Testis (tissue), 2 donors: ENCODE measurements around the gene TNXB.

Experiments
- CTCF ChIP-seq, 3 experiments: fragments of 450-650 bp in 2 of 3; fragments of 200-600 bp in 1 of 3; sonication (generic) in 1 of 3; IDR thresholded peaks; one replicate each; pipeline ENCODE4 v1.5.1; 2016 to 2019; ENCODE audit warnings: antibody characterized with exemption in 3 of 3, mild to moderate bottlenecking in 2 of 3, moderate library complexity in 1 of 3
- POLR2A ChIP-seq: fragments of 450-650 bp; IDR thresholded peaks from one replicate; pipeline ENCODE4 v1.6.1; 2017; ENCODE audit warnings: antibody characterized with exemption, mild to moderate bottlenecking, moderate library complexity

DNA sequence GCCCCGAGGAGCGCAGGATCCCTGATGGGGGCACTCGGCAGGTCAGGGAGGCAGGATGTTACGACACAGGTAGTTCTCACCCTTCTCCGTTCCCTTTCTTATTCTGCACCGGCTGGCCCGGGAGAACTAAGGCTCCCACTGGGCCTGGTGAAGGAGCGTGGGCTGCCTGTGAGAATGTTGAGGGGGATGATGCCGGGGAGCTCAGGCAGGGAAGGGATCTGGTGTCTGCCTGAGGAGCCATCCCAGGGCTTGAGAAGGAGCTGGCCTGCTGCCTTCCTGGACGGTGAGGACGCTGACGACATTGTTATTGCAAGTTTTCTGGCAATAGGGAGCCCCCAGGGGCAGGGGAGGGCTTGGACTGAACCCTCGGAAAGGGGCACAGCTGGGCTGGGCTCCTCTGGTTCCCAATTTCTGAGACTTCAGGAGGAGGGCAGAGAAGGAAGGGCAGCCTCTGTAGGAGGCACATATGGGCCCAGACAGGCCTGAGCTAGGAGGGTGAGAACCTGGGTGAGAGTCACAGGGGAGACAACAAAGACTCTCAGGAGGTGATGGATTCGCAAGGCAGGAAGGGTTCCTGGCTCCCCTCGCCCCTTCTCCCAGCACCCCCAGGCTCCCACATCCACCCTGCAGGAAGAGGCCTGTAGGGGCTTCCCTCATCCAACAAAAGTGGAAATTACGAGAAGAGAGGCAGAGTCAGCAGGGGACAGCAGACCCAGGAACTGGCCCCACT lies 38.2 kb downstream of the TNXB start:
- no peak for TF ChIP-seq CTCF (IDR thresholded peaks at IDR 0.05)
- TF ChIP-seq POLR2A, result no peak
